ENCODE measurements around the gene OVOL2. TPM values are rescaled to one million over a fixed set of nuclear protein-coding genes. Genes with fewer than 3 reads are reported as not detected.
"Not testable (repeated sequence)": the region's sequence is repeated elsewhere in the genome, so short reads cannot be mapped to it uniquely, and the experiment has no call there.

Gene OVOL2
- 1.8 TPM for total RNA-seq

DNA sequence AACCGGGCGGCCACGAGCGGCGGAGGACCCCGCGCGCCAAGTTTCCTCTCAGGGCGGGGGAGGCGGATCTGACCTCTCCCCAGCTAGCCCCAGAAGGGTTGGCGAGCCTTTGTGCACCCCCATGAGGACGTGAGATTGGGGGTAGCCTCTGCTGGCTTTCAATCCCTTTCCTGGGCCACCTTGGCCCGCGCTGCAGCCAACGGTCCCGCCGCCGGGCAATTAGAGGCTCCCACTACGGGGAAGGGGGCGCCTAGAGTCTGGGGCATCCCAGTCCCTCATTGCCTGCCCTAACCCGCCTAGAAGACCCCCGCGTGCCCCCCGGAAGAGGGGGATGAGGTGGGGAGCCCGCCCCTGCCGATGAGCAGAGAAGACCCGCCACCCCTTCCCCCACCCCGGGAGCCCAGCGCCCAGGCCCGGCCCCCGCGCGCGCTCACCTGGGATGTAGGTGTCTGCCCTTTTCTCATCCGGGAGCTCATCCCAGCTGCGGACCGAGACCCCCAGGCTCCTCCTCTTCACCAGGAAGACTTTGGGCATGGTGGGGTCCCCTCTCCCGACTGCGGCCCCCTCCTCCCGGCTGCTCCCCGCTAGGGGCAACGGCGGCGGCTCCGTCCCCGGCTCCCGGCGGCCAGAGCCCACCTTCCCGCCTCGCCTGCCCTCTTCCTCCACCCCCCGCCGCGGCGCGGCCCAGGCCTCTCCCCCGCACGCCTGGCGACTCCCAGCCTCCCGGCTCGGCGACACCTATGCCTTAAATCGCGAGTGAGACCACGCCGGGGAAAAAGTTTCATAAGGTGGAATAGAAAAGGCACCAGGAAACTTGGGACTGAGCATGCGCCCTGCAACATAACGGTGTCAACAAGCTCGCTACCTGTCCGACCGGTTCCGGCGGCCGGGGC lies at the start of gene OVOL2:
Gene OVOL2, minus strand, starts transcription at position 816 of the 893 bp plus-strand sequence. Its CDS starts 282 bp downstream, at position 534.
- peak; percentile 7 for DNase-seq

DNA sequence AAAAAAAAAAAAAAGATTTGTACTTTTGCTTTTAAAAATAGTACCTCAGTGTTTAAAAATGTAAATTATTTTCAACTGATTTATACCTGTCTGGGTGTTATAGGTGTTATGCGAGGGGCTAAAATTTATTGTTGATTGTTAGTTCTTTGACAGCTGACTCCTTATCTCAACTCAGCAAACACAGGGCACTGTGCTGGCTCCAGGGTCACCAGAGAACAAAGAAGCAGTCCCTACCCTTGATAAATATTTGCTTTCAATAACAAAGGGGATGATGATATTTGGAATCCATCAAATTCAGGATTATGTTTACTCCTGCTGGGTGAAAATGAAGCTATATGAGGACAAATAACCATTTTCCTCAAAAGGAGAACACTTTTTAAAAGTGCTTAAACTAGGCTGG lies 45.8 kb upstream of the OVOL2 start:
- DNase-seq, result no peak

DNA sequence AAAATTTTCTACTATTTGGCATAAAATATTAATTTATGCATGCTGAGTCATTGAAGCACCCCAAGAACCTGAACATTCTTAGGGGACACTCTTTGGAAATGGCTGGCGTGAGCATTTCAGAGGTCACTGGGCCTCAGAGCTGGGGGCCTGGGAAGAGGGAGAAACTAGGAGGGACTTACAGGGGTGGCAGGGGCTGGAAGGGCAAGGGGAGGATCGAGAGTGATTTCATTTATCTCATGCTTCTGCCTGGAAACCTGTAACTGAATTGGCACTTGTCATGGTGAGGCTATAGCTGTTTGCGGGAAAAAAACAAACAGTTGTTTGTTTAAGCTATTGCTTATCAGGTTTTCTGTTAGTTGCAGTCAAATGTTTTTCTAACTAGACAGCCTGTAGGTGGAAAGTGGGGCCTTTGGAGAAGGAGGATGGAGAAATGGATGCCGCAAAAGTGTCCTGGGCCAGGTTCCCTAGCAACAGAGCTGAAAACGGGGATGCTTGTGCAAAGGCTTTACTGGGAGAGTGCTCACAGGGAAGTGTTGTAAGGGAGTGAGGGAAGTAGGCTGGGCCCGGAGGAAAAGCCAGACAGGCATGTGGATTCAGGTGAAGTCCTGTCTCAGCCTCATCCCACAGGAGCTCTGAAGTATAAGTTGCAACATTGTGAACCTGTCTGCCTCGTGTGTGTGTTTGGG lies 43.6 kb upstream of the OVOL2 start:
- DNase-seq, result no peak

DNA sequence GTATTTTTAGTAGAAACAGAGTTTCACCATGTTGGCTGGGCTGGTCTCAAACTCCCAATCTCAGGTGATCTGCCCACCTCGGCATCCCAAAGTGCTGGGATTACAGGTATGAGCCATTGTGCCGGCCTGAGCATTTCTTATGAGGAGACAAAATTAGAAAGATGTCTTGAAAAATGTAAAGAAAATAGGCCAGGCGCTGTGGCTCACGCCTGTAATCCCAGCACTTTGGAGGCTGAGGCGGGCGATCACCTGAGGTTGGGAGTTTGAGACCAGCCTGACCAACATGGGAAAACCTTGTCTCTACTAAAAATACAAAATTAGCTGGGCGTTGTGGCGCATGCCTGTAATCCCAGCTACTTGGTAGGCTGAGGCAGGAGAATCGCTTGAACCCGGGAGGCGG lies 42.9 kb upstream of the OVOL2 start:
- DNase-seq, result not testable (repeated sequence)

DNA sequence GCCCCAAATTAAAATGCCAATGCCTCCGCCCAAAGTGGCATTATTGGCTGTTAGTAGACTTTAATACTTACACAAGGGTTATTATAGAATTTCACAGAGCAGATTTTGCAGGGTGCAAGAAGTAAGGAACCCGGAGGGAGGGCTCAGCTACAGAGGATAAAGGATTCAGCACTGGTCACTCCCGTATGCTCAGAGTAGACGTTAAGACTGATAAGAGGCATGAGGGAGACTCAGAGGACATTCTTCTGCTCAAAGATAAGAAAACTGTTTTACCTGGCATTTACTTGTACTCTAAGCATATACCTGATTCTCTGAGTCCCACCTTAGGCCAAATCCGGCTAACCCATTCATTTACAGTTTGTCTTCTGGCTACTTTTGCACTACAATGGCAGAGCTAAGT lies 36.5 kb upstream of the OVOL2 start:
- no peak for DNase-seq

DNA sequence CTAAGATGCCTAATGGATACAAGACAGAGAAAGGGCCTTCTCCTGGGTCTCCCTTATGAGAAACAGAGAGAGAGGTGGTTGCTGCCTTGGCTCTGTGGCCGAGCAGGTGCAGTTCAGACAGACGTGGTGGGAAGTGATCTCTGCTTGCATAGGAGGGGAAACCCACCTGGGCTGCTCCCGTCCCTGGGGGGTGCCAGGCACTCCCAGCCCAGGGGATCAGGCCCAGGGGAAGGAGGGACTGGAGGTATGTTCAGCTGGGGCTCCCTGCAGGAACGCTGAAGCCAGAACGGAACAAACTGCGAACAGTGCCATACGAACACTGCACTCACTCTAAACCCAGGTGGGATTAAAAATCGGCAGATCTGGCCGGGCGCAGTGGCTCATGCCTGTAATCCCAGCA lies 35.7 kb upstream of the OVOL2 start:
- DNase-seq, result no peak

DNA sequence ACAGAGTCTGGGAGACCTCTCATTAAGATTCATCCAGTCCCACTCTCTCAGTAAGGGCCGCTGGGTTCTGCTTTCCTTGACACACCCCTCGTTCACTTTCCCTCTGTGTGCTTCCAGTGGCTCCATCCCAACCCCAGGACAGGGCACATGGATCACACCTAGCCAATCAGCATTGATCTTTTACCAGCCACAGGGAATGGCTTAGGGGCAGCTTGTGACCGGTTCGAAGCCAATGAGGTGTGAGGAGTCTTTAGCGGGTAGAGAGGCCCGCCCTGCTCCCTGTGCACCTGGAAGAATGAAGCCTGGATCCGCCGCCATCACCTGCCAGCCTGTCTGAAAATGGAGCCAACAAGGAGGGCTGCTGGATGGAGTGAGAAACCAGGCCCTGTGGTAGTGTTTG lies 35.2 kb upstream of the OVOL2 start:
- no peak for DNase-seq

DNA sequence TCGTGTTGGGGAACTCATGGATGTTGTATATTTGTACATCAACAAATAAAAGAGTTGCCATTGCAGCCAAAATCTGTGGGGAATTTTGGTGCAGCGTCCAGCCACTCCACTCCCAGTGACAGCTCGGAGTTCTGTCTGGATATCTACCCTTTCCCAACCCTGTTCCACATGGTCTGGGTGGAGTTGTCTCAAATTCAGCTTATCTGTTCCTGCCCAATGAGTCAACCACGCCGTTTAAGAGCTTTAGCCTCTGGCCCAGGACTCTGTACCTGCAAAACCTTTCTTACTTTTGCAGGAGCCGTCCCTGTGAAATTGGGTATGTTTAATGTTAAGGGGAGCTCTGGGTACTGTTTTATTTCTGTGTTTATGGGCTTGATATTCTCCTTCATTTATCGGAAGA lies 33.9 kb upstream of the OVOL2 start:
- DNase-seq, result no peak

DNA sequence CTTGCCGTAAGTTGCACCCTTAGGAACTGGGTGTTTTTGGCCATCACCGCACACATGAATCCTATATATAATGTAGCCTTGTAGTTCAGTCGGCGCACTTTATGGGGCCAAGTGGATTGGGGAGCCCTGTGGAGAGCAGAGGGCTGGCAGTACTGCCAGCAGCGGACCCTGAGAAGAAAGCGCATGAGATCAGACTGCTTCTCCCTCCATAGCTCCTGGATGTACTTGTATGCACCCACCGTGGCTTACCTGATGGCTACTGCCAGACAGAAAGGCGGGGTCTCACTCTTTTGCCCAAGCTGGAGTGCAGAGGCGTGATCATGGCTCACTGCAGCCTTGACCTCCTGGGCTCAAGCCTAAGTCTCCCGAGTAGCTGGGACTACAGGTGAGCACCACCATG lies 32.8 kb upstream of the OVOL2 start:
- DNase-seq, result no peak

DNA sequence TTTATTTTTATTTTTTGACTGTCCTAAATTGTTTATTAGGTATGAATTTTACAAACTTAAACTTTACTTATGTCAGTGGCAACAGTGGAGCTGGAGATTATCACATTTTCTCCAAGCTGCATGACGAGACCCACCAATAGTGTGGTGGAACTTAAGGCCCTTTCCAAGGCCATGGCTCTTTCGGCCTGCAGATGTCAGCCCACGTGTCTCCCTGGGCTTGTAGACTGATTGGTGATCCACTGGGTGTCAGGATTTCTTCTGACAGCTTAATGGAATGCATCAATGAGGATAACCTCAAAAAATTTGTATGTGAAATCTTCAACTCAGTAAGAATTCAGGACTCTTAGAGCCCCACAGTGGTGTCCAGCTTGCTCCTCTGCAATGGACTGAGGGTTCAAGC lies 32.3 kb upstream of the OVOL2 start:
- DNase-seq, result no peak

DNA sequence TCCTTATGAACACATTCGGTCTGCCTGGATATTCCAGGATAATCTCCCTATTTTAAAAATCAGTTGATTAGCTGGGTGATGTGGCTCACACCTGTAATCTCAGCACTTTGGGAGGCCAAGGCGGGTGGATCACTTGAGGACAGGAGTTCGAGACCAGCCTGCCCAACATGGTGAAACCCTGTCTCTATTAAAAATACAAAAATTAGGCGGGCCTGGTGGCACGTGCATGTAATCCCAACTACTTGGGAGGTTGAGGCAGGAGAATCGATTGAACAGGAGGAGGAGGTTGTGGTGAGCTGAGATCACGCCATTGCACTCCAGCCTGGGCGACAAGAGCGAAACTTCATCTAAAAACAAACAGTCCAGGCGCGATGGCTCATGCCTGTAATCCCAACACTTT lies 31.1 kb upstream of the OVOL2 start:
- DNase-seq, result not testable (repeated sequence)

DNA sequence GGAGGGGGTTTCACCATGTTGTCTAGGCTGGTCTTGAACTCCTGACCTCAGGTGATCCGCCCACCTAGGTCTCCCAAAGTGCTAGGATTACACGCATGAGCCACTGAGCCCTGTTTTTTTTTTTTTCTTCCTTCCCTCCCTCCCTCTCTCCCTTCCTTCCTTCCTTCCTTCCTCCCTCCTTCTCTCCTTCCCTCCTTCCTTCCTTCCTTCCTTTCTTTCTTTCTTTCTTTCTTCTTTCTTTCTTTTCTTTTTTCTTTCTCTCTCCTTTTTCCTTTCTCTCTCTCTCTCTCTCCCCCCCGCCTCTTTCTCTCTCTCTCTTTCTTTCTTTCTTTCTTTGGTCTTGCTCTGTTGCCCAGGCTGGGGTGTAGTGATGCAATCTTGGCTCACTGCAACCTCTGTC lies 30.6 kb upstream of the OVOL2 start:
- DNase-seq, result not testable (repeated sequence)

DNA sequence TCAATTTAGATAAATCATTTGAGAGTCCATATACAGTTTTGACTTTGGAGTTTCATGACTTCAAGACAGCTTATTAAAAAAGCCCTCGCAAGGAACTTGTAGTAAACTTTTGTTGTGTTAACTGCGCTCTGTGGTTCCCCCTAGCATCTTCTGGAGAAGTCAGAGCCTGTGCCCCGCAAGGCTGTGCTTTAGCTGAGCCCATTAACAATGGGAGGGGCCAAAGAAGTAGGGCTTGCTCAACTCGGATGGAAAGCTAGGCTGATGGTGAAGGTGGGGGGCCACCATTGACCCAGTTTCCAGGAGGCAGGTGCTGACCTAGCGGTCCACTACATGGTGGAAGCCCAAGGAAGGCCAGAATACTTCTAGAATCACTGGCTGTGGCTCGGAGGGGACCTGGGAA lies 29.3 kb upstream of the OVOL2 start:
- DNase-seq, result no peak

DNA sequence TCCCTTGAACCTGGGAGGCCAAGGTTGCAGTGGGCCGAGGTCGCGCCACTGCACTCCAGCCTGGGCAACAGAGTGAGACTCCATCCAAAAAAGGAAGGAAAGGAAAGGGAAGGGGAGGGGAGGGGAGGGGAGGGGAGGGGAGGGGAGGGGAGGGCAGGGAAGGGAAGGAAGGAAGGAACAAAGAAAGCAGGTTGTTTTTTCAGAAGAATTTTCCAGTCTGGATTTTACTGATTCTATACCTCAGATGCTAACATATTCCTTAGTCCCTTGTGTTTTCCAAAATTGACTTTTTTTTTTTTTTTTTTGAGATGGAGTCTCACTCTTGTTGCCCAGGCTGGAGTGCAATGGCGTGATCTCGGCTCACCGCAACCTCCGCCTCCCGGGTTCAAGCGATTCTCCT lies 23.1 kb upstream of the OVOL2 start:
- not testable (repeated sequence) for DNase-seq

DNA sequence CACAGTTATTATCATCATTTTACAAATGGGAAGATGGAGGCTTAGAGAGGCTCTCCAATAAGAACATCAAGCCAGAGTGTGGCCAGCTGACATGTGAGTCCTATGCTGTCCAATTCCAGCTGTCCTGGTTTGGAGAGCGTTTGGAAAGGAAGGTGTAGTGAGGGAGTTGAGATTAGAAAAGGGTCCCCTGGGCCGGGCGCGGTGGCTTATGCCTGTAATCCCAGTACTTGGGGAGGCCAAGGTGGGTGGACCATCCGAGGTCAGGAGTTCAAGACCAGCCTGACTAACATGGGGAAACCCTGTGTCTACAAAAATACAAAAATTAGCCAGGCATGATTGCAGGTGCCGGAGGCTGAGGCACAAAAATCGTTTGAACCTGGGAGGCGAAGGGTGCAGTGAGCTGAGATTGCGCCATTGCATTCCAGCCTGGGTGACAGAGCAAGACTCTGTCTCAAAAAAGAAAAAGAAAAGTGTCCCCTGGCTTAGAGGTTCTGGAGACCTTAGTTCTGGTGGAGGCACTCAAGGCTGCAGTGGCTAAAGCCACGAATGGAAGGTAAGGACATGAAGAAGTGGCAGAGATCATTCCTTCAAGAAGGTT lies 22.1 kb upstream of the OVOL2 start:
- no peak for DNase-seq

DNA sequence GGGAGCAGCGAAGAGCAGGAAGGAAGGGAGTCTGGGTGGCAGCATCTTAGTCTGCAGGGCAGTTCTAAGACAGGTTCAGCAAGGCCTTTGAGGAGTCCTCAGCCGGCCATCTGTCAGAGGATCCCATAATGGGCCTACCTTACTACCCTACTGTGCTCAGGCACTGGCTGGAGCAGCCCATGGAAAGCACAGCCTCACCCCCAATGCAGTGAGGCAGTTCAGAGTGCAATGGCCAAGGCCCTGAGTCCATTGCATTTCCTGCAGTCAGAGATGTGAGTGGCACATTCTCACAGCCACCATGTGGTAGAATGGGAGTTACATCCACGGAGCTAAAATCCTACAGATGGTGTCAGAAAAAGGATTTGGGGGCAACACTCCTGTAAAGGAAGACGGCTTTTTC lies 19.4 kb upstream of the OVOL2 start:
- no peak for DNase-seq

DNA sequence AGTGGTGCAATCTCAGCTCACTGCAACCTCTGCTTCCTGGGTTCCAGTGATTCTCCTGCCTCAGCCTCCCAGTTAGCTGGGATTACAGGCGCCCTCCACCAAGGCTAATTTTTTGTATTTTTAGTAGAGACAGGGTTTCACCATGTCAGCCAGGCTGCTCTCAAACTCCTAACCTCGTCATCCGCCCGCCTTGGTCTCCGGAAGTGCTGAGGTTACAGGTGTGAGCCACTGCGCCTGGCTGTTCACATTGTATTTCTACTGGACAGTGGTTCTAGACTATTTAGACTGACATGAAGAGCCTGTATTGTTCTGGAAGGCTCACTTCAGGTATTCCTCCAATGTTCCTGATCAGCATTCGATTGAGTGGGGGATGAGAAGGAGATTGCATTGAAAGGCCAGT lies 14.8 kb upstream of the OVOL2 start:
- DNase-seq, result no peak

DNA sequence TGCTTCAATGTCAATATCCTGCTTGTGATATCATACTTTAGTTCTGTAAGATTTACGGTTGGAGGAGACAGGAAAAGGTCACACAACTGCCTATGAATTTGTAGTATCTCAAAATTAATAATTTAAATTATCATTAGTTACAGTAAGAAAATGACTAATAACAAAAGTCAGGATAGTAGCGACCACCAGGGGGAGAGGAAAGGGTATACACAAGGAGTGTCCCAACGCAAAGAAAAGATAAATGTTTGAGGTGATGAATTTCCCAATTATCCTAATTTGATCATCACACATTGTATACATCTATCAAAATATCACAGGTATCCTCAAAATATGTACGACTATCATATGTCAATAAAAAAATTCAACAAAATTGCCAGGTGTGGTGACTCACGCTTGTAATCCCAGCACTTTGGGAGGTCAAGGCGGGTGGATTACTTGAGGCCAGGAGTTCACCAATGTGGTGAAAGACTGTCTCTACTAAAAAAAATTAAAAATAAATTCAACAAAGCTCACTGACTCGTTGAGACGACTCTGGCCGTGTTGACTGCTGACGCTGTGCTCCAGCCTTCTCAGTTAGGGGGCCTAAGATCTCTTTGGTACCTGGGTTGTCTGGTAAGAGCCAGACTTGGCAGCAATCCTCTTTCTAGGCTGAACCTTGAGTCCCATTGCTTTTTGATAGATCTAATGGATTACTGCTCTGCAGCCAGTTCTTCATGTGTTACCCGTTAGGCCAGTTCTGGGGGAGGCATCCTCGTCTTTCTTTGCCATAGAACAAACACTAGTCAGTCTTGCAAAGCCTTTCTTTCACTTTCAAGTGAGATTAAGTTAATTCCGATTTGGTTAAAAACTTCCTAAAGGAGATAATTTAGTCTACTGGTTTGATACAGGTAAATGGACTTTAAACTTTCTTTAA lies 9.0 kb upstream of the OVOL2 start:
- DNase-seq, result no peak

DNA sequence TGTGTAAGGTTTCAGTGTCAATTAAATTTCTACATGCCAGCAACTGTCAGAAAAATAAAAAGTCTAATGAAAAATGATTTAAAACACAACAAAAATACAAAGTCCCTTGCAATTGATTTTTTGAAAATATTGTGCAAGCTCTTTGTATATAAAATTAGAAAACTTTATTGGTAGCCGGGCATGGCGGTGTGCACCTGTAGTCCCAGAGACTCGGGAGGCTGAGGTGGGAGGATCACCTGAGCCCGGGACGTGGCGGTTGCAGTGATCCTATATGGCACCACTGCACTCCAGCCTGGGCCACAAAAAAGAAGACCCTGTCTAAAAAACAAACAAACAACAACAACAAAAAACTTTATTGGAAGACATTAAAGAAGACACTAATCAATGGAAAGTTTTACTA lies 6.0 kb upstream of the OVOL2 start:
- no peak for DNase-seq

DNA sequence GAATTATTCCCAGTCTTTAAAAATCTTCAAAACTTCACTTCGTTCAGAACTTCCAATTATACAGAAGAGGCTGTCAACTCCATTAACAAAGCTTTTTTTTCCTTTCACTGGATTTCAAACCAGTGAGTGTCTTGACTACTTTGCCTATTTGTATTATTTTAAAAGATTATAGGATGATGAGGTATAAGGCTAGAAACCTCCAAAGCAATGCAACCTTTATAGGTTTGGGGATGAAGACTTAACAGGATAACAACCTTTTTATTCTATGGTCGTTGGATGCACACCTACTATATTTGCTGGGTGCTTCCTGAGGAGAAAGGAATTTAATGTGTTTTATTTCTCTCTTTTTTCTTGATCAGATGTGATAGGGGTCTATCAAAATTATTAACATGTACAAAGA lies 1.9 kb upstream of the OVOL2 start:
- no peak for DNase-seq

DNA sequence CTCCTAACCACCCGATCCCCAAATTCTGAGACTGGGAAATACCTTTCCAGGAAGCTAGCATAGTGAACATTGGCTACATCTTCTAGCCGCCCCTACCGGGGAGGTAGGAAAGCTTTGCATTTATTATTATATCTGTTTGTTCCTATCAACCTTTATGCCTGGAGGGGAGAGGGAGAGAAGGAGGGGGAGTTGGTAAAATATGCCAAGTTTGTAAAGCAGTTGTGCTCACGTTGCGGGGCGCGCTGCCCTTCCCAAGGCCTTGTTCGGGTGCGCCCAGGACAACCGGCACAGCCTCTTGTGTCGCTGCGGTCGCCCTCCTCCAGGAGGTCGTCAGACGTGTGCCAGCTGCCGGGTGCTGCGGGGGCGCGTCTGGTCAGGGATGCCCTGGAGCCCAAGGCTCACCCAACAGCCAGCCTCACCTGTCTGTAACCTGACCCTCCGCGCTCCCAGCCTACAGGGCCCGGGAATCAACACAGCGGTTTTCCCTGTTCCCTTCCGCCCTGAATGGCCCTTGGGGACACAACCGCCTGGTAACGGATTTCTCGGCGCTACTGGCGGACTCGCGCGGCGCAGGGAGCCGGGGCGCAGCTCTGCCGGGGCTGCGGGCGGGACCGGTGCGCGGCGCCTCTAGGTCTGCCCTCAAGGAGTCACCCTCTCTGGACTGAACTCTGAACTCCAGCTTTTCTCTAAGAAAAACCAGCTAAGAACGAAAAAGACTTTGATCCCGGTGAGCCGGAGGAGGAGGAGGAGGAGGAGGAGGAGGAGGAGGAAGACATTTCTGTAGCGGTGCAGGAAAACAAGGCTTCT lies 1.1 kb upstream of the OVOL2 start:
- DNase-seq, result no peak

DNA sequence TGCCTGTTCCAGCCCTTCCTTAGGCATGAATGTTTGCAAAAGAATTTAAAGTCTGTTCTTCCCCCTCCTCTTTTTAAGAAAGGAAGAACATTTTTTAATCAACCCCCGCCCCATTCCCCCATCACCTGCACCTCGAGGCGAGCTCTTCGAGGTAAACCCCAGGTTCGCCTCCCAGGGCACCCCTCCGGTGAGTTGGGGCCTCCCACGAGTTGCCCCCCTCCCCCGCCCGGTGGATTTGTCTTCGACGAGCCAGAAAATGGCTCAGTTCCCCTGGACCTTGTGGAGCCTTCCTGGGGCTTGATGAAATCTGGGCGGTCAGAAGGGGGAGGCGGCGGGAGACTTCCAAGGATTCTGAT lies 256 bp upstream of the OVOL2 start:
- DNase-seq, result no peak

All from skin of body (tissue), 2 donors.